PC-9 (cell line): ENCODE measurements around the gene TMEM125. TPM values are rescaled to one million over a fixed set of nuclear protein-coding genes. Genes with fewer than 3 reads are reported as not detected.

Experiments used
- BruUV-seq: library from RNA; stranded (reverse); fragments of 400-500 nt; replicated peaks from 2 replicates; lab custom pipeline; 2021; lab: Mats Ljungman, UMichigan
- CTCF ChIA-PET: fragments of 300-600 bp; sonication (Branson Sonifier 250); formaldehyde crosslinking; loops from one replicate; lab custom pipeline; 2022; ENCODE audit warnings: antibody characterized with exemption; lab: Charles Lee
- POLR2A ChIA-PET: fragments of 300-600 bp; sonication (Branson Sonifier 250); formaldehyde crosslinking; loops from one replicate; lab custom pipeline; 2022; ENCODE audit warnings: antibody characterized with exemption; ENCODE audit not compliant: unreplicated experiment; lab: Charles Lee
- DNase-seq, 2 experiments: peaks; one replicate each; pipeline versions ENCODE4 v3.0.0 to v3.0.0-alpha.2; 2015 to 2022; ENCODE audit warnings: mixed read lengths in 1 of 2
- H2AFZ ChIP-seq: fragments of 200-600 bp; sonication (generic); 2 replicates; pipeline ENCODE4 v1.8.1; 2017; ENCODE audit warnings: antibody characterized with exemption
- H3F3A ChIP-seq: fragments of 200-600 bp; sonication (generic); 2 replicates; pipeline ENCODE4 v1.8.1; 2017; ENCODE audit warnings: antibody characterized with exemption, mild to moderate bottlenecking, low read depth; ENCODE audit not compliant: insufficient read depth
- H3K27ac ChIP-seq: fragments of 200-600 bp; sonication (generic); 2 replicates; pipeline ENCODE4 v1.6.1; 2016; ENCODE audit warnings: mixed run types
- H3K27me3 ChIP-seq: fragments of 200-600 bp; sonication (generic); 2 replicates; pipeline ENCODE4 v1.6.1; 2016; ENCODE audit warnings: low read depth, mixed run types; ENCODE audit not compliant: insufficient read depth
- H3K36me3 ChIP-seq: fragments of 200-600 bp; sonication (generic); 2 replicates; pipeline ENCODE4 v1.6.1; 2016; ENCODE audit warnings: low read depth, mixed run types
- H3K4me1 ChIP-seq: fragments of 200-600 bp; sonication (generic); replicated peaks from 2 replicates; pipeline ENCODE4 v1.6.1; 2016; ENCODE audit warnings: mixed run types; ENCODE audit not compliant: insufficient read depth
- H3K4me2 ChIP-seq: fragments of 200-600 bp; sonication (generic); 2 replicates; pipeline ENCODE4 v1.6.1; 2017; ENCODE audit warnings: mixed run types
- H3K4me3 ChIP-seq: fragments of 200-600 bp; sonication (generic); 2 replicates; pipeline ENCODE4 v1.6.1; 2016; ENCODE audit warnings: mixed run types
- H3K79me2 ChIP-seq: fragments of 200-600 bp; sonication (generic); 2 replicates; pipeline ENCODE4 v1.6.1; 2017; ENCODE audit warnings: low read depth, mixed run types
- H3K9me2 ChIP-seq: fragments of 200-600 bp; sonication (generic); 2 replicates; pipeline ENCODE4 v1.8.1; 2017; ENCODE audit warnings: mild to moderate bottlenecking; ENCODE audit not compliant: insufficient read depth
- H3K9me3 ChIP-seq: fragments of 200-600 bp; sonication (generic); 2 replicates; pipeline ENCODE4 v1.8.1; 2016; ENCODE audit warnings: low read depth; ENCODE audit not compliant: insufficient read depth
- H4K20me1 ChIP-seq: fragments of 200-600 bp; sonication (generic); 2 replicates; pipeline ENCODE4 v1.8.1; 2017; ENCODE audit not compliant: insufficient read depth
- EZH2 ChIP-seq: fragments of 200-600 bp; sonication (generic); IDR thresholded peaks from 2 replicates; pipeline ENCODE4 v1.8.0; 2017; ENCODE audit warnings: antibody characterized with exemption, low read depth
- intact Hi-C: fragments of 100-400 bp; cut with micrococcal nuclease; formaldehyde crosslinking; loops from one replicate; pipeline ENCODE4 v1.10.0; 2022; ENCODE audit not compliant: unreplicated experiment
- total RNA-seq: library from RNA; stranded (reverse); gene quantifications from 2 replicates; pipeline ENCODE4 v1.2.3, GENCODE V29; 2021
- TF ChIP-seq, protein P1 (sequence below): fragments of 200-600 bp; sonication (generic); conservative IDR thresholded peaks from 2 replicates; pipeline ENCODE4 v1.6.1; 2017; ENCODE audit warnings: mixed run types, antibody characterized with exemption, mild to moderate bottlenecking, moderate library complexity

TMEM125 gene
- total RNA-seq, 1 experiment from 2014 or later: 55.6 TPM

DNA sequence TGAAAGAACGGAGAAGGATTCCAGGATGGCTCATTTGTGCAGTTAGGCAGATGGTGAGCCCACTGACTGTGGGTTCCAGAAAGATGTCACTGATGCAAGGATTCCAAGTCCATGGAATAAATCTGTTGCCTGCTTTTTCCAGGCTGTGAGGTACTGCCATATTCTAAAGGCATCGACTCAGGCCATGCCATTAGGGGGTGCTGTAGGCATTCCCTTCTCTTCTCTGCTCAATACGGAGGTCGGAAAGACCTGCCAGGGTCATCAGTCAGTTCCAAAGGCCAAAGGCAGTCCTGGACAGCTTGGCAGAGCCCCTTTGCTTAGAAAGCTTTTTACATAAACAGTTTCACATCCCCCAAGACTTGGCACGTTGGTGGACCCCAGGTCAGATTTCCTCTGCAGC, 31.7 kb upstream of the TMEM125 start:
- no peak overlapping the region for H3K27ac ChIP-seq
- no peak overlapping the region for H3K4me3 ChIP-seq
- intact Hi-C loops: loop anchor here (1.0 kb wide), 4 partner anchors 47 to 176 kb away; partner anchors contain the start of genes C1orf210 and CDC20
- no peak for TF ChIP-seq EZH2
- TF ChIP-seq, protein P1, sequence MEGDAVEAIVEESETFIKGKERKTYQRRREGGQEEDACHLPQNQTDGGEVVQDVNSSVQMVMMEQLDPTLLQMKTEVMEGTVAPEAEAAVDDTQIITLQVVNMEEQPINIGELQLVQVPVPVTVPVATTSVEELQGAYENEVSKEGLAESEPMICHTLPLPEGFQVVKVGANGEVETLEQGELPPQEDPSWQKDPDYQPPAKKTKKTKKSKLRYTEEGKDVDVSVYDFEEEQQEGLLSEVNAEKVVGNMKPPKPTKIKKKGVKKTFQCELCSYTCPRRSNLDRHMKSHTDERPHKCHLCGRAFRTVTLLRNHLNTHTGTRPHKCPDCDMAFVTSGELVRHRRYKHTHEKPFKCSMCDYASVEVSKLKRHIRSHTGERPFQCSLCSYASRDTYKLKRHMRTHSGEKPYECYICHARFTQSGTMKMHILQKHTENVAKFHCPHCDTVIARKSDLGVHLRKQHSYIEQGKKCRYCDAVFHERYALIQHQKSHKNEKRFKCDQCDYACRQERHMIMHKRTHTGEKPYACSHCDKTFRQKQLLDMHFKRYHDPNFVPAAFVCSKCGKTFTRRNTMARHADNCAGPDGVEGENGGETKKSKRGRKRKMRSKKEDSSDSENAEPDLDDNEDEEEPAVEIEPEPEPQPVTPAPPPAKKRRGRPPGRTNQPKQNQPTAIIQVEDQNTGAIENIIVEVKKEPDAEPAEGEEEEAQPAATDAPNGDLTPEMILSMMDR: peak; percentile 84
- no peaks in the 10 kb centered on the region for H3K9me3 ChIP-seq
- ChIA-PET POLR2A (no interaction called here), CTCF (interaction anchor here (0.5 to 1.5 kb wide), 3 partner anchors 111 to 288 kb away, joined by 3 to 8 read pairs (median 3); no protein-coding TSS in a partner anchor)
- no peaks in the 10 kb centered on the region for H3K79me2 ChIP-seq
- H3K4me2 ChIP-seq: no peak overlapping the region
- H3K9me2 ChIP-seq: no peaks in the 10 kb centered on the region
- no peak overlapping the region for H2AFZ ChIP-seq
- peaks cover 12% of the 10 kb centered on the region for H3K4me1 ChIP-seq
- DNase-seq: peak; percentile 47 to 73
- no TSS peak for BruUV-seq
- H3K27me3 ChIP-seq: no peaks in the 10 kb centered on the region
- H3F3A ChIP-seq: peaks cover 4% of the 10 kb centered on the region; the same call in 1 of the 2 replicates
- H4K20me1 ChIP-seq: no peaks in the 10 kb centered on the region
- no peaks in the 10 kb centered on the region for H3K36me3 ChIP-seq

DNA sequence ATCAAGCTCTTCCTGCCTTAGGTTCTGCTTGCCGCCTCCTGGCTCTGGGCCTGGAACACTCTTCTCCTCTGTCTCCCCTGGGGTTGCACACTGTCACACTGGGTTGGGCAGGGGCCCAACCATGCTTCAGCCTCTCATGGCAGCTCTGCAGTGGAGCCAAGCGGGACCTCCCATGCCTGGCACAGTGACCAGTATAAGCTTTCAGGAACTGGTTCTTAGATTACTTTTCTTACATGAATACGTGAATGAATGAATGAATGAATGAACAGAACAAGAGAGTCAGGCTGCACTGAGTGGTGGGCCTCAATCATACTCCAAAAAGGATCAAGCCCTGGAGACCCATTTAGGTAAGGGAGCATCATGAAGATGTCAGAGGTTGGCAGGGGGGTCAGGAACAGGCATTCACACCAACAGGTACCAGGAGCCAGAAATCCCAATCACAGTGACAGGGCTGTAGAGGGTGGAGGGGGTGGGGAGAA, 30.8 kb upstream of the TMEM125 start:
- H3K79me2 ChIP-seq: no peaks in the 10 kb centered on the region
- no peak overlapping the region for H3K4me2 ChIP-seq
- no peak for TF ChIP-seq EZH2
- TF ChIP-seq, protein P1: no peak
- H3K27ac ChIP-seq: no peak overlapping the region
- ChIA-PET POLR2A (interaction anchor here (0.6 kb wide), 1 partner anchor 47 kb away, joined by 27 read pairs; the partner anchor contains the start of gene C1orf210), CTCF (interaction anchor here (0.9 to 1.5 kb wide), 2 partner anchors 110 to 176 kb away, joined by 3 to 8 read pairs; no protein-coding TSS in a partner anchor)
- no peaks in the 10 kb centered on the region for H3K9me3 ChIP-seq
- intact Hi-C loops: loop anchor here (1.0 kb wide), 4 partner anchors 46 to 175 kb away; partner anchors contain the start of genes C1orf210 and CDC20
- H3F3A ChIP-seq: peaks cover 4% of the 10 kb centered on the region; the same call in 1 of the 2 replicates
- BruUV-seq: no TSS peak
- no peak overlapping the region for H2AFZ ChIP-seq
- H3K9me2 ChIP-seq: no peaks in the 10 kb centered on the region; the same call in 1 of the 2 replicates
- no peaks in the 10 kb centered on the region for H4K20me1 ChIP-seq
- no peaks in the 10 kb centered on the region for H3K36me3 ChIP-seq
- H3K4me1 ChIP-seq: peaks cover 12% of the 10 kb centered on the region
- H3K4me3 ChIP-seq: no peak overlapping the region
- no peaks in the 10 kb centered on the region for H3K27me3 ChIP-seq
- DNase-seq: no peak

DNA sequence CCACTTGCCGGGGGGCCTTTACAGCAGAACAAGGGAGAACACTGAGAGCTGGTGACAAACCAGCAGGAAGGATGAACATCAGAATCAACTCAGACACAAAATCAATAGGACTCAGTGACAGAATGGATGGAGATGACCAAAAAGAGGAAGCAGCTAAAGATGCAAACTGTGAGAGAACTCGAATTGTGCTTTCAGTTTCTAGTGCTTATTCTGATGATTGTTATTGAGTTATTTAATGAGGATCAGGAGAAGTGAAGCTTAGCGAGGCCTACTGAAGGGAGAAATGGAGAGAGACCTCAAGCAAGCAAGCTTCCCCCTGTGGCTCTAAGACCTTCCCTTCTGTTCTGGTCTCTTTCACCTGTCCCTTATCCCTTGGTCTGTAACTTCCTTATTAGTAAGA, 30.3 kb upstream of the TMEM125 start:
- CTCF ChIA-PET: interaction anchor here (1.5 kb wide), 1 partner anchor 175 kb away, joined by 8 read pairs; no protein-coding TSS in a partner anchor
- no TSS peak for BruUV-seq
- Histone ChIP-seq H3K4me3 (no peak overlapping the region), H3K79me2 (no peaks in the 10 kb centered on the region), H3K36me3 (no peaks in the 10 kb centered on the region), H4K20me1 (no peaks in the 10 kb centered on the region), H3K9me3 (no peaks in the 10 kb centered on the region), H2AFZ (no peak overlapping the region), H3K4me2 (no peak overlapping the region), H3K27me3 (no peaks in the 10 kb centered on the region), H3F3A (peaks cover 4% of the 10 kb centered on the region; the same call in 1 of the 2 replicates), H3K4me1 (peaks cover 12% of the 10 kb centered on the region), H3K9me2 (no peaks in the 10 kb centered on the region; the same call in 1 of the 2 replicates), H3K27ac (no peak overlapping the region)
- TF ChIP-seq EZH2: no peak
- TF ChIP-seq, protein P1: no peak
- DNase-seq: no peak
- POLR2A ChIA-PET: interaction anchor here (0.6 kb wide), 1 partner anchor 46 kb away, joined by 27 read pairs; the partner anchor contains the start of gene C1orf210
- intact Hi-C loops: no loop called here
